ENCODE data around the gene SLC43A3. TPM values are rescaled to one million over a fixed set of nuclear protein-coding genes. Genes with fewer than 3 reads are reported as not detected.
"Not testable (repeated sequence)": the region's sequence is repeated elsewhere in the genome, so short reads cannot be mapped to it uniquely, and the experiment has no call there.

SLC43A3 gene
- total and polyA plus RNA-seq, 9 of the 15 experiments (the other 6 are each of a cell fraction or from before 2014, with no cell fraction given) = 63.7 to 281 (median 139) TPM

DNA sequence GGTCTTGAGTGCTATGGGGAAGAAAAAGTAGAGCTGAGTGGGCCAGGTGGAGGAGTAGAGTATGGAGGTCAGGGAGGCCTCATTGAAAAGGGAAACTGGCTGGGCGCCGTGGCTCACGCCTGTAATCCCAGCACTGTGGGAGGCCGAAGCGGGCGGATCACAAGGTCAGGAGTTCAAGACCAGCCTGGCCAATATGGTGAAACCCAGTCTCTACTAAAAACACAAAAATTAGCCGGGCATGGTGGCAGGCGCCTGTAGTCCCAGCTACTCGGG is 18.1 kb upstream of the SLC43A3 start:
- 24% methylated on average over 7 of the region's 9 CpGs for WGBS (ENCODE audit: insufficient coverage, low coverage, missing lambda C conversion rate)
- CTCF ChIA-PET (ENCODE audit: low intra/inter-chr PET ratio); H3K4me2 ChIP-seq (ENCODE audit: insufficient read depth, low read length): not testable (repeated sequence)

DNA sequence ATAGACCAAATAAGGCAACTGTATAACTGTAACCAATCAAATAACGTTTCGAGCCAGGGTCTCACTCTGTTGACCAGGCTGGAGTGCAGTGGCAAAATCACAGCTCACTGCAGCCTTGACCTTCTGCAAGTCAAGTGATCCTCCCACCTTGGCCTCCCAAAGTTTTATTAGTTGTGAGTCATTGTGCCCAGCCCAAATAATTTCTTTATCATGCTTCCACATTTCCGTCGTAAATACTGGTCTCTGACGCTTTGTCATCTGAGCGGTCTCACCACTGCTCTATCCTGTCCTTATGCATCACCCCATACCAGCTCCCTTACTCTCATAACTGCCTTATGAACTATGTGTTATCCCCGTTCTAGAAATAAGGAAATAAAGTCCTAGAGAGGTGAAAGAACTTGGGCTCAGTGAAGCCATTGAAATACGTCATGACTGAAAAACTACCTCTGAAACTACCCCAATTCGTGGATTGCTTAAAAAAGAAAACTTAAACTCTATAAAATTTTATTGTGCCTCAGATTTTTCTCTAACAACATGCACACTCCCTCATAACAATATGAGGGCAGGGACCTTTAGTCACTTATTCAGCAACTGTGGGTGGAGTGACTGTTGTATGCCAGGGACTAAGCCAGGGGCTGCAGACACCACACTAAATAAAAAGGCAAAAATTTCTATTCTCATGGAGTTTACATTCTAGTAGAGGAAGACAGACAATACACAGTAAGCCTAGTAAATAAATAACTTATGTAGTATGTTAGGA is 17.6 kb upstream of the SLC43A3 start:
- in situ Hi-C loops (cut with MboI) = no loop called here
- H3K4me3 ChIP-seq = no peak overlapping the region
- BruUV-seq (replicated peaks) = no TSS peak
- no peaks in the 10 kb centered on the region for H3K79me2 ChIP-seq (ENCODE audit: control insufficient read depth, insufficient read depth, low read length)
- intact Hi-C loops (cut with micrococcal nuclease) = no loop called here
- H3K9ac ChIP-seq (ENCODE audit: insufficient read depth in 1 of 2, low read depth in 2 of 2, low read length in 2 of 2) = no peak overlapping the region
- no peak overlapping the region for H2AFZ ChIP-seq (ENCODE audit: low read depth, low read length)
- no peaks in the 10 kb centered on the region; a peak in 1 of 5 replicates for H3K27me3 ChIP-seq (ENCODE audit: control insufficient read depth in 2 of 2, insufficient read depth in 2 of 2, low read length in 2 of 2)
- H3K27ac ChIP-seq (ENCODE audit: extremely low read depth, low read depth, low read length) = no peak overlapping the region
- 18% methylated on average over 9 of the region's 9 CpGs for WGBS (ENCODE audit: insufficient coverage, low coverage, missing lambda C conversion rate)
- H3K4me2 ChIP-seq (ENCODE audit: insufficient read depth, low read length) = no peak overlapping the region
- H3K36me3 ChIP-seq (ENCODE audit: control insufficient read depth, insufficient read depth, low read length) = no peaks in the 10 kb centered on the region
- no peaks in the 10 kb centered on the region for H4K20me1 ChIP-seq (replicated peaks; ENCODE audit: control insufficient read depth, insufficient read depth, low read length)
- CTCF ChIA-PET (ENCODE audit: low intra/inter-chr PET ratio) = no interaction called here
- H3K9me3 ChIP-seq (replicated peaks; ENCODE audit: control insufficient read depth, insufficient read depth, low read depth, low read length) = no peaks in the 10 kb centered on the region
- H3K4me1 ChIP-seq (replicated peaks in 1 of 2; ENCODE audit: control insufficient read depth in 2 of 2, insufficient read depth in 2 of 2, low read length in 2 of 2) = peaks cover 0 to 7% of the 10 kb centered on the region in 2 experiments; a peak in 3 of 5 replicates
- POLR2A ChIA-PET = interaction anchor here (2.2 kb wide), 1 partner anchor 14 kb away, joined by 8 read pairs; no protein-coding TSS in a partner anchor
- no peaks in the 10 kb centered on the region for H3K9me1 ChIP-seq (ENCODE audit: control insufficient read depth, insufficient read depth, low read length)
- ATAC-seq (peak; percentile 58), FAIRE-seq (peak; percentile 65), DNase-seq (ENCODE audit: extremely low read depth in 1 of 4, low spot score in 3 of 4) (peak in 2 of 4 experiments; percentile 47 to 55)
- TF ChIP-seq, protein P1, sequence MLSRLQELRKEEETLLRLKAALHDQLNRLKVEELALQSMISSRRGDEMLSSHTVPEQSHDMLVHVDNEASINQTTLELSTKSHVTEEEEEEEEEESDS (CRISPR knock-in tag; IDR thresholded peaks at IDR 0.05) = no peak
- TF ChIP-seq TCF7 (IDR thresholded peaks at IDR 0.05; ENCODE audit: borderline replicate concordance) (no peak), STAT5A (IDR thresholded peaks at IDR 0.05; ENCODE audit: borderline replicate concordance, low read length) (0 out of 2 replicates have a peak, but pooled peaks have one; percentile 23), KDM1A (IDR thresholded peaks at IDR 0.05) (peak; percentile 89 to 92), CBFA2T2 (conservative IDR thresholded peaks at IDR 0.05) (peak; percentile 50), ZNF184 (CRISPR knock-in tag; IDR thresholded peaks at IDR 0.05) (no peak), LCOR (CRISPR knock-in tag; IDR thresholded peaks at IDR 0.05) (peak; percentile 28; the same call in 1 of the 2 replicates), SMARCE1 (IDR thresholded peaks at IDR 0.05) (0 out of 2 replicates have a peak, but pooled peaks have one; percentile 16), CREB1 (IDR thresholded peaks at IDR 0.05) (no peak), CREB1 (CRISPR knock-in tag; IDR thresholded peaks at IDR 0.05) (no peak)
- TF ChIP-seq, protein P2, sequence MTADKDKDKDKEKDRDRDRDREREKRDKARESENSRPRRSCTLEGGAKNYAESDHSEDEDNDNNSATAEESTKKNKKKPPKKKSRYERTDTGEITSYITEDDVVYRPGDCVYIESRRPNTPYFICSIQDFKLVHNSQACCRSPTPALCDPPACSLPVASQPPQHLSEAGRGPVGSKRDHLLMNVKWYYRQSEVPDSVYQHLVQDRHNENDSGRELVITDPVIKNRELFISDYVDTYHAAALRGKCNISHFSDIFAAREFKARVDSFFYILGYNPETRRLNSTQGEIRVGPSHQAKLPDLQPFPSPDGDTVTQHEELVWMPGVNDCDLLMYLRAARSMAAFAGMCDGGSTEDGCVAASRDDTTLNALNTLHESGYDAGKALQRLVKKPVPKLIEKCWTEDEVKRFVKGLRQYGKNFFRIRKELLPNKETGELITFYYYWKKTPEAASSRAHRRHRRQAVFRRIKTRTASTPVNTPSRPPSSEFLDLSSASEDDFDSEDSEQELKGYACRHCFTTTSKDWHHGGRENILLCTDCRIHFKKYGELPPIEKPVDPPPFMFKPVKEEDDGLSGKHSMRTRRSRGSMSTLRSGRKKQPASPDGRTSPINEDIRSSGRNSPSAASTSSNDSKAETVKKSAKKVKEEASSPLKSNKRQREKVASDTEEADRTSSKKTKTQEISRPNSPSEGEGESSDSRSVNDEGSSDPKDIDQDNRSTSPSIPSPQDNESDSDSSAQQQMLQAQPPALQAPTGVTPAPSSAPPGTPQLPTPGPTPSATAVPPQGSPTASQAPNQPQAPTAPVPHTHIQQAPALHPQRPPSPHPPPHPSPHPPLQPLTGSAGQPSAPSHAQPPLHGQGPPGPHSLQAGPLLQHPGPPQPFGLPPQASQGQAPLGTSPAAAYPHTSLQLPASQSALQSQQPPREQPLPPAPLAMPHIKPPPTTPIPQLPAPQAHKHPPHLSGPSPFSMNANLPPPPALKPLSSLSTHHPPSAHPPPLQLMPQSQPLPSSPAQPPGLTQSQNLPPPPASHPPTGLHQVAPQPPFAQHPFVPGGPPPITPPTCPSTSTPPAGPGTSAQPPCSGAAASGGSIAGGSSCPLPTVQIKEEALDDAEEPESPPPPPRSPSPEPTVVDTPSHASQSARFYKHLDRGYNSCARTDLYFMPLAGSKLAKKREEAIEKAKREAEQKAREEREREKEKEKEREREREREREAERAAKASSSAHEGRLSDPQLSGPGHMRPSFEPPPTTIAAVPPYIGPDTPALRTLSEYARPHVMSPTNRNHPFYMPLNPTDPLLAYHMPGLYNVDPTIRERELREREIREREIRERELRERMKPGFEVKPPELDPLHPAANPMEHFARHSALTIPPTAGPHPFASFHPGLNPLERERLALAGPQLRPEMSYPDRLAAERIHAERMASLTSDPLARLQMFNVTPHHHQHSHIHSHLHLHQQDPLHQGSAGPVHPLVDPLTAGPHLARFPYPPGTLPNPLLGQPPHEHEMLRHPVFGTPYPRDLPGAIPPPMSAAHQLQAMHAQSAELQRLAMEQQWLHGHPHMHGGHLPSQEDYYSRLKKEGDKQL (CRISPR knock-in tag; IDR thresholded peaks at IDR 0.05; ENCODE audit: borderline replicate concordance) = no peak

More for the DNA sequence above, 18.1 kb upstream of the SLC43A3 start:
- H3K4me3 ChIP-seq; intact Hi-C loops (cut with micrococcal nuclease); H3K36me3 ChIP-seq (ENCODE audit: control insufficient read depth, insufficient read depth, low read length); H3K4me1 ChIP-seq (replicated peaks in 1 of 2; ENCODE audit: control insufficient read depth in 2 of 2, insufficient read depth in 2 of 2, low read length in 2 of 2); H4K20me1 ChIP-seq (replicated peaks; ENCODE audit: control insufficient read depth, insufficient read depth, low read length); FAIRE-seq; DNase-seq (ENCODE audit: extremely low read depth in 1 of 4, low spot score in 3 of 4); H3K79me2 ChIP-seq (ENCODE audit: control insufficient read depth, insufficient read depth, low read length); BruUV-seq (replicated peaks); in situ Hi-C loops (cut with MboI); H2AFZ ChIP-seq (ENCODE audit: low read depth, low read length); H3K9me3 ChIP-seq (replicated peaks; ENCODE audit: control insufficient read depth, insufficient read depth, low read depth, low read length); ATAC-seq; H3K27me3 ChIP-seq (ENCODE audit: control insufficient read depth in 2 of 2, insufficient read depth in 2 of 2, low read length in 2 of 2); H3K27ac ChIP-seq (ENCODE audit: extremely low read depth, low read depth, low read length); H3K9ac ChIP-seq (ENCODE audit: insufficient read depth in 1 of 2, low read depth in 2 of 2, low read length in 2 of 2); H3K9me1 ChIP-seq (ENCODE audit: control insufficient read depth, insufficient read depth, low read length): not testable (repeated sequence)
- POLR2A ChIA-PET = interaction anchor here (0.8 kb wide), 1 partner anchor 20 kb away, joined by 3 read pairs; no protein-coding TSS in a partner anchor

All from K562 (cell line).